NCI-H1694 treated with DMSO at 0.1 percent for 48 hours (cell line): ENCODE measurements around the gene NTSR1.
A peak's percentile ranks its signal among the peaks of the same experiment; 100 is the strongest.

Source experiments
- DNase-seq: peaks from one replicate; lab custom pipeline; 2025; lab: John Stamatoyannopoulos, UW

The NTSR1 gene

GRCh38 chr20:62726276-62726675, 17.6 kb downstream of the NTSR1 start:
- DNase-seq = no peak

- DNase-seq = no peak
These were observed 18.3 kb downstream of the NTSR1 start for GRCh38 chr20:62726716-62727583.

- no peak for DNase-seq
These were observed 19.0 kb downstream of the NTSR1 start for GRCh38 chr20:62727584-62728027.

- no peak for DNase-seq
These were observed 19.6 kb downstream of the NTSR1 start for GRCh38 chr20:62728028-62728780.

GRCh38 chr20:62728781-62729300, 20.2 kb downstream of the NTSR1 start:
- no peak for DNase-seq

- DNase-seq = no peak
These were observed 21.8 kb downstream of the NTSR1 start for GRCh38 chr20:62730481-62730880.

- DNase-seq = no peak
These were observed 23.6 kb downstream of the NTSR1 start for GRCh38 chr20:62732031-62732760.

- no peak for DNase-seq
These were observed 24.3 kb downstream of the NTSR1 start for GRCh38 chr20:62732842-62733525.

GRCh38 chr20:62733526-62733842, 24.8 kb downstream of the NTSR1 start:
- no peak for DNase-seq

- DNase-seq = no peak
These were observed 25.3 kb downstream of the NTSR1 start for GRCh38 chr20:62733891-62734290.

- no peak for DNase-seq
These were observed 25.7 kb downstream of the NTSR1 start for GRCh38 chr20:62734326-62734725.

- DNase-seq = no peak
These were observed 26.2 kb downstream of the NTSR1 start for GRCh38 chr20:62734881-62735280.

- no peak for DNase-seq
These were observed 26.7 kb downstream of the NTSR1 start for GRCh38 chr20:62735331-62735821.

- DNase-seq = no peak
These were observed 27.4 kb downstream of the NTSR1 start for GRCh38 chr20:62736026-62736406.

GRCh38 chr20:62736407-62737071, 27.9 kb downstream of the NTSR1 start:
- DNase-seq = no peak

GRCh38 chr20:62737271-62737811, 28.7 kb downstream of the NTSR1 start:
- no peak for DNase-seq

- no peak for DNase-seq
These were observed 29.6 kb downstream of the NTSR1 start for GRCh38 chr20:62738025-62738881.

GRCh38 chr20:62739067-62739466, 30.4 kb downstream of the NTSR1 start:
- no peak for DNase-seq

GRCh38 chr20:62739581-62740285, 31.1 kb downstream of the NTSR1 start:
- peak; percentile 41 for DNase-seq
